Neural cell (in vitro differentiated cells): Measurements from ENCODE around the gene LYSMD3. TPM values are rescaled to one million over a fixed set of nuclear protein-coding genes. Genes with fewer than 3 reads are reported as not detected.

Experiments used
- H2AFZ ChIP-seq: fragments of 200-600, 300-800 bp; sonication (generic), shearing (Covaris generic); 2 replicates; pipeline ENCODE4 v1.6.0; 2014; ENCODE audit warnings: low read depth, mild to moderate bottlenecking, antibody characterized with exemption, low read length, moderate library complexity
- H3F3A ChIP-seq: fragments of 200-600 bp; shearing (Covaris generic); 2 replicates; pipeline ENCODE4 v1.6.1; 2016; ENCODE audit warnings: mild to moderate bottlenecking, moderate library complexity, mixed read lengths, antibody characterized with exemption, low read length; ENCODE audit not compliant: insufficient read depth, poor library complexity, severe bottlenecking
- H3K27ac ChIP-seq: fragments of 200-600, 300-800 bp; sonication (generic), shearing (Covaris generic); 2 replicates; pipeline ENCODE4 v1.5.1; 2014; ENCODE audit warnings: mild to moderate bottlenecking, low read length, moderate library complexity
- H3K27me3 ChIP-seq: fragments of 300-800, 200-600 bp; sonication (generic), shearing (Covaris generic); 2 replicates; pipeline ENCODE4 v1.6.0; 2014; ENCODE audit warnings: mild to moderate bottlenecking, low read depth, low read length, moderate library complexity; ENCODE audit not compliant: insufficient read depth
- H3K36me3 ChIP-seq: fragments of 300-800, 200-600 bp; sonication (generic), shearing (Covaris generic); 2 replicates; pipeline ENCODE4 v1.5.1; 2014; ENCODE audit warnings: mild to moderate bottlenecking, antibody characterized with exemption, low read length, moderate library complexity; ENCODE audit not compliant: insufficient read depth
- H3K4me2 ChIP-seq: fragments of 300-800, 200-600 bp; sonication (generic), shearing (Covaris generic); 2 replicates; pipeline ENCODE4 v1.6.0; 2014; ENCODE audit warnings: mild to moderate bottlenecking, low read length
- H3K4me3 ChIP-seq: fragments of 300-800, 200-600 bp; sonication (generic), shearing (Covaris generic); 2 replicates; pipeline ENCODE4 v1.5.1; 2014; ENCODE audit warnings: mild to moderate bottlenecking, low read length, moderate library complexity
- H3K79me2 ChIP-seq: fragments of 200-600 bp; shearing (Covaris generic); replicated peaks from 2 replicates; pipeline ENCODE4 v1.6.0; 2014; ENCODE audit warnings: mild to moderate bottlenecking, low read length, moderate library complexity; ENCODE audit not compliant: insufficient read depth
- H3K9ac ChIP-seq: fragments of 300-800, 200-600 bp; sonication (generic), shearing (Covaris generic); 2 replicates; pipeline ENCODE4 v1.6.1; 2016; ENCODE audit warnings: mild to moderate bottlenecking, low read length, mixed read lengths
- H3K9me2 ChIP-seq: fragments of 200-600 bp; shearing (Covaris generic); 2 replicates; pipeline ENCODE4 v1.6.1; 2016; ENCODE audit warnings: mild to moderate bottlenecking, low read length, mixed read lengths; ENCODE audit not compliant: insufficient read depth
- H3K9me3 ChIP-seq: fragments of 200-600, 300-800 bp; sonication (generic), shearing (Covaris generic); 2 replicates; pipeline ENCODE4 v1.6.1; 2016; ENCODE audit warnings: mild to moderate bottlenecking, mixed run types, low read length, moderate library complexity, mixed read lengths
- H4K20me1 ChIP-seq: fragments of 200-600 bp; shearing (Covaris generic); 2 replicates; pipeline ENCODE4 v1.6.1; 2016; ENCODE audit warnings: mild to moderate bottlenecking, mixed run types; ENCODE audit not compliant: insufficient read depth
- CTCF ChIP-seq: fragments of 450-650 bp; IDR thresholded peaks from 2 replicates; pipeline ENCODE4 v1.5.1; 2014; ENCODE audit warnings: antibody characterized with exemption, mild to moderate bottlenecking, moderate library complexity; ENCODE audit not compliant: poor library complexity, severe bottlenecking
- EP300 ChIP-seq: fragments of 450-650 bp; conservative IDR thresholded peaks from 2 replicates; pipeline ENCODE4 v1.6.1; 2014; ENCODE audit warnings: antibody characterized with exemption, mild to moderate bottlenecking, moderate library complexity; ENCODE audit not compliant: poor library complexity, severe bottlenecking
- EZH2 ChIP-seq: fragments of 200-600, 300-800 bp; shearing (Covaris generic), sonication (generic); IDR thresholded peaks from 2 replicates; pipeline ENCODE4 v1.6.1; 2014; ENCODE audit warnings: antibody characterized with exemption, low read length, borderline replicate concordance, mild to moderate bottlenecking; ENCODE audit not compliant: insufficient read depth, poor library complexity, severe bottlenecking
- MXI1 ChIP-seq: fragments of 450-650 bp; conservative IDR thresholded peaks from 2 replicates; pipeline ENCODE4 v1.6.1; 2014; ENCODE audit warnings: antibody characterized with exemption, mild to moderate bottlenecking; ENCODE audit not compliant: poor library complexity, severe bottlenecking
- POLR2AphosphoS5 ChIP-seq: IDR thresholded peaks from 2 replicates; pipeline ENCODE4 v1.6.1; 2012
- RAD21 ChIP-seq: fragments of 450-650 bp; conservative IDR thresholded peaks from 2 replicates; pipeline ENCODE4 v1.6.1; 2014; ENCODE audit warnings: antibody characterized with exemption, mild to moderate bottlenecking, moderate library complexity
- SMC3 ChIP-seq: fragments of 450-650 bp; conservative IDR thresholded peaks from 2 replicates; pipeline ENCODE4 v1.6.1; 2014; ENCODE audit warnings: antibody characterized with exemption, mild to moderate bottlenecking, moderate library complexity; ENCODE audit not compliant: poor library complexity
- TAF1 ChIP-seq: IDR thresholded peaks from 2 replicates; pipeline ENCODE4 v1.6.1; 2012; ENCODE audit warnings: low read depth
- polyA plus RNA-seq: library from polyadenylated mRNA; depleted of rRNA; stranded (reverse); fragments of >200 nt; gene quantifications from 2 replicates; pipeline ENCODE4 v1.2.3, GENCODE V29; 2014
- TF ChIP-seq, protein P1 (sequence below): IDR thresholded peaks from 2 replicates; pipeline ENCODE4 v1.6.1; 2012; ENCODE audit warnings: borderline replicate concordance

Gene LYSMD3
- polyA plus RNA-seq, 1 donor from 2014 or later = 11.1 TPM

- Histone ChIP-seq H3K27ac (no peak overlapping the region), H3K4me2 (no peak overlapping the region), H2AFZ (no peak overlapping the region), H3K9ac (no peak overlapping the region), H3K36me3 (no peaks in the 10 kb centered on the region), H3K9me3 (no peaks in the 10 kb centered on the region), H4K20me1 (no peaks in the 10 kb centered on the region), H3F3A (no peaks in the 10 kb centered on the region), H3K4me3 (no peak overlapping the region), H3K9me2 (no peaks in the 10 kb centered on the region), H3K79me2 (no peaks in the 10 kb centered on the region), H3K27me3 (no peaks in the 10 kb centered on the region)
- TF ChIP-seq CTCF (no peak), EP300 (no peak), TAF1 (no peak), MXI1 (no peak)
- TF ChIP-seq, protein P1, sequence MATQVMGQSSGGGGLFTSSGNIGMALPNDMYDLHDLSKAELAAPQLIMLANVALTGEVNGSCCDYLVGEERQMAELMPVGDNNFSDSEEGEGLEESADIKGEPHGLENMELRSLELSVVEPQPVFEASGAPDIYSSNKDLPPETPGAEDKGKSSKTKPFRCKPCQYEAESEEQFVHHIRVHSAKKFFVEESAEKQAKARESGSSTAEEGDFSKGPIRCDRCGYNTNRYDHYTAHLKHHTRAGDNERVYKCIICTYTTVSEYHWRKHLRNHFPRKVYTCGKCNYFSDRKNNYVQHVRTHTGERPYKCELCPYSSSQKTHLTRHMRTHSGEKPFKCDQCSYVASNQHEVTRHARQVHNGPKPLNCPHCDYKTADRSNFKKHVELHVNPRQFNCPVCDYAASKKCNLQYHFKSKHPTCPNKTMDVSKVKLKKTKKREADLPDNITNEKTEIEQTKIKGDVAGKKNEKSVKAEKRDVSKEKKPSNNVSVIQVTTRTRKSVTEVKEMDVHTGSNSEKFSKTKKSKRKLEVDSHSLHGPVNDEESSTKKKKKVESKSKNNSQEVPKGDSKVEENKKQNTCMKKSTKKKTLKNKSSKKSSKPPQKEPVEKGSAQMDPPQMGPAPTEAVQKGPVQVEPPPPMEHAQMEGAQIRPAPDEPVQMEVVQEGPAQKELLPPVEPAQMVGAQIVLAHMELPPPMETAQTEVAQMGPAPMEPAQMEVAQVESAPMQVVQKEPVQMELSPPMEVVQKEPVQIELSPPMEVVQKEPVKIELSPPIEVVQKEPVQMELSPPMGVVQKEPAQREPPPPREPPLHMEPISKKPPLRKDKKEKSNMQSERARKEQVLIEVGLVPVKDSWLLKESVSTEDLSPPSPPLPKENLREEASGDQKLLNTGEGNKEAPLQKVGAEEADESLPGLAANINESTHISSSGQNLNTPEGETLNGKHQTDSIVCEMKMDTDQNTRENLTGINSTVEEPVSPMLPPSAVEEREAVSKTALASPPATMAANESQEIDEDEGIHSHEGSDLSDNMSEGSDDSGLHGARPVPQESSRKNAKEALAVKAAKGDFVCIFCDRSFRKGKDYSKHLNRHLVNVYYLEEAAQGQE = no peak
These were observed 25.8 kb downstream of the LYSMD3 start for GRCh38 chr5:90503596-90503995.

GRCh38 chr5:90495146-90495545 lies 34.2 kb downstream of the LYSMD3 start:
- Histone ChIP-seq H3K4me2 (no peak overlapping the region), H4K20me1 (no peaks in the 10 kb centered on the region), H3K9ac (no peak overlapping the region), H3K36me3 (no peaks in the 10 kb centered on the region), H3K27me3 (no peaks in the 10 kb centered on the region), H3K9me2 (no peaks in the 10 kb centered on the region), H3K4me3 (no peak overlapping the region), H3K79me2 (no peaks in the 10 kb centered on the region), H3K9me3 (no peaks in the 10 kb centered on the region), H2AFZ (no peak overlapping the region), H3K27ac (no peak overlapping the region), H3F3A (no peaks in the 10 kb centered on the region)
- TF ChIP-seq, protein P1 = no peak
- TF ChIP-seq TAF1 (no peak), EP300 (no peak), MXI1 (no peak), RAD21 (no peak), EZH2 (no peak), SMC3 (no peak), POLR2AphosphoS5 (no peak)
